Activated B cell treated with CpG ODN at 0.5 μM for 24 hours (primary cell): ENCODE results near the gene SNRPA. TPM values are rescaled to one million over a fixed set of nuclear protein-coding genes. Genes with fewer than 3 reads are reported as not detected.

Experiments used
- ATAC-seq: fragments of 200-7000 bp; cut with Tn5 transposase; one replicate; pipeline ENCODE4 v1.10.0; 2021; ENCODE audit warnings: low read depth, mild to moderate bottlenecking, moderate library complexity
- CTCF ChIA-PET: fragments of 350-600 bp; sonication (Branson Sonifier 250); formaldehyde crosslinking; loops from one replicate; lab custom pipeline; 2021; ENCODE audit warnings: antibody characterized with exemption; lab: Charles Lee
- POLR2A ChIA-PET: fragments of 350-600 bp; sonication (Branson Sonifier 250); formaldehyde crosslinking; loops from one replicate; lab custom pipeline; 2021; ENCODE audit warnings: antibody characterized with exemption; lab: Charles Lee
- DNase-seq: peaks from one replicate; pipeline ENCODE4 v3.0.0; 2022
- H3K27ac Mint-ChIP-seq: one replicate; pipeline ENCODE4 v1.8.0; 2020; ENCODE audit warnings: mixed read lengths
- H3K27me3 Mint-ChIP-seq: one replicate; pipeline ENCODE4 v1.8.0; 2021; ENCODE audit warnings: mixed read lengths
- H3K36me3 Mint-ChIP-seq: one replicate; pipeline ENCODE4 v1.8.0; 2021; ENCODE audit warnings: low read depth, mixed read lengths
- H3K4me1 Mint-ChIP-seq: one replicate; pipeline ENCODE4 v1.8.0; 2021; ENCODE audit warnings: mixed read lengths
- H3K4me3 Mint-ChIP-seq: one replicate; pipeline ENCODE4 v1.8.0; 2020; ENCODE audit warnings: mild to moderate bottlenecking, mixed read lengths
- H3K9me3 Mint-ChIP-seq: one replicate; pipeline ENCODE4 v1.8.0; 2020; ENCODE audit warnings: mixed read lengths
- CTCF ChIP-seq: fragments of 200-600 bp; IDR thresholded peaks from one replicate; pipeline ENCODE4 v1.8.0; 2022; ENCODE audit warnings: antibody characterized with exemption, mild to moderate bottlenecking
- intact Hi-C: fragments of 100-400 bp; cut with micrococcal nuclease; formaldehyde crosslinking; loops from one replicate; pipeline ENCODE4 v1.15.1; 2024
- total RNA-seq: library from RNA; stranded (reverse); gene quantifications from 2 replicates; pipeline ENCODE4 v1.2.3, GENCODE V29; 2022

SNRPA gene
- total RNA-seq: 138 TPM in 2 replicates

- Mint-ChIP-seq H3K4me1 (peaks cover 56% of the 10 kb centered on the region), H3K27ac (peak within 1 kb of the TSS; percentile 96), H3K36me3 (peaks cover 35% of the 10 kb centered on the region), H3K27me3 (no peaks in the 10 kb centered on the region), H3K9me3 (no peaks in the 10 kb centered on the region), H3K4me3 (peak within 1 kb of the TSS; percentile 97)
- ChIA-PET CTCF (interaction anchor here (0.8 to 4.4 kb wide), 4 partner anchors 27 to 88 kb away, joined by 3 to 25 read pairs (median 4); partner anchors contain the start of genes EGLN2 and RAB4B), POLR2A (interaction anchor here (0.6 to 12.3 kb wide), 32 partner anchors 10 to 1315 kb away, joined by 3 to 351 read pairs (median 4); partner anchors contain the start of genes AKT2, B9D2, COQ8B and EGLN2)
- no peak for DNase-seq
- TF ChIP-seq CTCF: no peak
- intact Hi-C loops: loop anchor here (1.0 to 2.0 kb wide), 8 partner anchors 26 to 1306 kb away; partner anchors contain the start of genes COQ8B, NUMBL and SUPT5H
- ATAC-seq: peak; percentile 67
Measured at GRCh38 chr19:40750874-40751537, at the start of gene SNRPA. Gene SNRPA (plus strand): TSS chr19:40751203. CDS start chr19:40751409, 206 bp downstream.

GRCh38 chr19:40701758-40702157 is 49.2 kb upstream of the SNRPA start:
- H3K36me3 Mint-ChIP-seq: peaks cover 59% of the 10 kb centered on the region
- no peak for TF ChIP-seq CTCF
- no peak for ATAC-seq
- no peaks in the 10 kb centered on the region for H3K9me3 Mint-ChIP-seq
- POLR2A ChIA-PET: no interaction called here
- CTCF ChIA-PET: no interaction called here
- DNase-seq: no peak
- H3K27ac Mint-ChIP-seq: no peak overlapping the region
- intact Hi-C loops: no loop called here
- H3K4me1 Mint-ChIP-seq: no peaks in the 10 kb centered on the region
- no peaks in the 10 kb centered on the region for H3K27me3 Mint-ChIP-seq
- no peak overlapping the region for H3K4me3 Mint-ChIP-seq

GRCh38 chr19:40702337-40703012 is 48.5 kb upstream of the SNRPA start:
- intact Hi-C loops: no loop called here
- Mint-ChIP-seq H3K27ac (no peak overlapping the region), H3K4me3 (no peak overlapping the region), H3K4me1 (no peaks in the 10 kb centered on the region), H3K36me3 (peaks cover 64% of the 10 kb centered on the region), H3K9me3 (no peaks in the 10 kb centered on the region), H3K27me3 (no peaks in the 10 kb centered on the region)
- no peak for TF ChIP-seq CTCF
- CTCF ChIA-PET: no interaction called here
- POLR2A ChIA-PET: interaction anchor here (0.5 to 0.7 kb wide), 2 partner anchors 19 to 561 kb away, joined by 4 to 5 read pairs; partner anchors contain the start of gene HNRNPUL1
- DNase-seq (no peak), ATAC-seq (no peak)

- POLR2A ChIA-PET: interaction anchor here (0.7 to 0.8 kb wide), 2 partner anchors 18 to 74 kb away, joined by 3 to 5 read pairs; no protein-coding TSS in a partner anchor
- DNase-seq (no peak), ATAC-seq (no peak)
- CTCF ChIA-PET: no interaction called here
- intact Hi-C loops: no loop called here
- H3K36me3 Mint-ChIP-seq: peaks cover 68% of the 10 kb centered on the region
- H3K4me1 Mint-ChIP-seq: no peaks in the 10 kb centered on the region
- H3K9me3 Mint-ChIP-seq: no peaks in the 10 kb centered on the region
- no peaks in the 10 kb centered on the region for H3K27me3 Mint-ChIP-seq
- H3K4me3 Mint-ChIP-seq: no peak overlapping the region
- H3K27ac Mint-ChIP-seq: no peak overlapping the region
- TF ChIP-seq CTCF: no peak
Measured at GRCh38 chr19:40703029-40703755, 47.8 kb upstream of the SNRPA start.
